BJ (cell line): ENCODE measurements around the gene ZDHHC5. TPM values are rescaled to one million over a fixed set of nuclear protein-coding genes. Genes with fewer than 3 reads are reported as not detected.
"Not testable (repeated sequence)": the region's sequence is repeated elsewhere in the genome, so short reads cannot be mapped to it uniquely, and the experiment has no call there.

Experiments
- CTCF ChIA-PET: fragments of 350-600 bp; formaldehyde crosslinking; extraction: SDS; loops from one replicate; lab custom pipeline; 2021; ENCODE audit warnings: antibody characterized with exemption, inconsistent platforms; lab: Yijun Ruan, JAX
- POLR2A ChIA-PET: fragments of 300-600 bp; sonication (Branson Sonifier 250); formaldehyde crosslinking; extraction: SDS; loops from one replicate; lab custom pipeline; 2021; ENCODE audit warnings: antibody characterized with exemption; lab: Charles Lee
- DNase-seq: peaks from one replicate; pipeline ENCODE4 v3.0.0-alpha.2; 2011; ENCODE audit warnings: low read depth
- H3K27me3 ChIP-seq: 2 replicates; pipeline ENCODE4 v1.6.0; 2011; ENCODE audit warnings: low read length; ENCODE audit not compliant: control insufficient read depth, insufficient read depth
- H3K36me3 ChIP-seq: 2 replicates; pipeline ENCODE4 v1.5.1; 2011; ENCODE audit warnings: low read length; ENCODE audit not compliant: control insufficient read depth, insufficient read depth
- H3K4me3 ChIP-seq: 2 replicates; pipeline ENCODE4 v1.5.1; 2011; ENCODE audit warnings: low read depth, mild to moderate bottlenecking, control low read depth, low read length
- polyA plus RNA-seq: library from polyadenylated mRNA; depleted of rRNA; stranded (reverse); fragments of >200 nt; gene quantifications from 2 replicates; pipeline ENCODE4 v1.2.3, GENCODE V29; 2011
- TF ChIP-seq, protein P1 (sequence below): IDR thresholded peaks from 2 replicates; pipeline ENCODE4 v1.5.1; 2011; ENCODE audit warnings: low read depth, mild to moderate bottlenecking, control low read depth, inconsistent platforms, low read length, moderate library complexity; ENCODE audit not compliant: insufficient read depth

ZDHHC5 gene
- polyA plus RNA-seq, 1 experiment = 76.7 TPM

GRCh38 chr11:57709802-57710367 is 42.0 kb downstream of the ZDHHC5 start:
- H3K36me3 ChIP-seq = peaks cover under 1% of the 10 kb centered on the region
- POLR2A ChIA-PET = no interaction called here
- TF ChIP-seq, protein P1, sequence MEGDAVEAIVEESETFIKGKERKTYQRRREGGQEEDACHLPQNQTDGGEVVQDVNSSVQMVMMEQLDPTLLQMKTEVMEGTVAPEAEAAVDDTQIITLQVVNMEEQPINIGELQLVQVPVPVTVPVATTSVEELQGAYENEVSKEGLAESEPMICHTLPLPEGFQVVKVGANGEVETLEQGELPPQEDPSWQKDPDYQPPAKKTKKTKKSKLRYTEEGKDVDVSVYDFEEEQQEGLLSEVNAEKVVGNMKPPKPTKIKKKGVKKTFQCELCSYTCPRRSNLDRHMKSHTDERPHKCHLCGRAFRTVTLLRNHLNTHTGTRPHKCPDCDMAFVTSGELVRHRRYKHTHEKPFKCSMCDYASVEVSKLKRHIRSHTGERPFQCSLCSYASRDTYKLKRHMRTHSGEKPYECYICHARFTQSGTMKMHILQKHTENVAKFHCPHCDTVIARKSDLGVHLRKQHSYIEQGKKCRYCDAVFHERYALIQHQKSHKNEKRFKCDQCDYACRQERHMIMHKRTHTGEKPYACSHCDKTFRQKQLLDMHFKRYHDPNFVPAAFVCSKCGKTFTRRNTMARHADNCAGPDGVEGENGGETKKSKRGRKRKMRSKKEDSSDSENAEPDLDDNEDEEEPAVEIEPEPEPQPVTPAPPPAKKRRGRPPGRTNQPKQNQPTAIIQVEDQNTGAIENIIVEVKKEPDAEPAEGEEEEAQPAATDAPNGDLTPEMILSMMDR = no peak
- CTCF ChIA-PET = interaction anchor here (0.6 to 1.1 kb wide), 4 partner anchors 50 to 217 kb away, joined by 3 to 5 read pairs (median 3); no protein-coding TSS in a partner anchor
- H3K27me3 ChIP-seq = no peaks in the 10 kb centered on the region
- DNase-seq = no peak
- no peak overlapping the region for H3K4me3 ChIP-seq

DNA sequence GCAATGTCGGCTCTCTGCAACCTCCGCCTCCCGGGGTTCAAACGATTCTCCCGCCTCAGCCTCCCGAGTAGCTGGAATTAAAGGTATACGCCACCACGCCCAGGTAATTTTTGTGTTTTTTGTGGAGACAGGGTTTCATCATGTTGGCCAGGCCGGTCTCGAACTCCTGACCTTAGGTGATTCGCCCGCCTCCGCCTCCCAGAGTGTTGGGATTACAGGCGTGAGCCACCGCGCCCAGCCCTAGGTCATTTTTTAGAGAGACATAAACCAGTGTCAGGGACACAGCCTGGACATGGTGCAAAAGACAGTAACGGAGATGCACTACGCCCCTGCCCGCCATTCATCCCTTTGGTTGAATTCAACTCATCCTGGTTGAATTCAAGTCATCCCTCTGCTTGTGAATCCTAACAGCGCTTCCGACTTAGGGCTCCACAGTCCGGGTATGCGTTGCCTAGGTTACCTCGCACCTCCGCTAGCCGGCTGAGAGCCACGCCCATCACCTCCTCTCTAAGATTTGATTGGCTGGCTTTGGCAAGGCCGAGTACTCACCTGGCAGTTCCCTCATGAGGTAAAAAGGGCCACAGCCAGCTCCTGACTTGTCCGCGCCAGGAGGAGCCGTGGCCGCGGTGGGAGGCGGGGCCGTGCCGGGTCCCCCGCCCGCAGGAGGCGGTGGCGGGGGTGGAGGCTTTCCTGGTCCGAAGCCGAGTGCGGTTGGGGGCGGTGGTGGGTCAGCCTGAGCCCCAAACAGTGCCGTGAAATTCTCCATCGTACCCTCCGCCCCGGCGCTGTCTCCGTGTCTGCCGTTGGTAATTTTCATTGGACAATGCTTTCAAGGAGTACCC is 43.7 kb downstream of the ZDHHC5 start, which contains the start of gene MED19:
Gene MED19 (minus strand): TSS at position 802 of the 842 bp plus-strand sequence. CDS start 36 bp downstream, at position 766.
- ChIA-PET POLR2A (interaction anchor here (0.5 to 1.0 kb wide), 4 partner anchors 29 to 401 kb away, joined by 3 to 6 read pairs (median 4); partner anchors contain the start of gene SELENOH), CTCF (interaction anchor here (1.1 kb wide), 1 partner anchor 89 kb away, joined by 6 read pairs; no protein-coding TSS in a partner anchor)
- H3K36me3 ChIP-seq = no peaks in the 10 kb centered on the region; the same call in 1 of the 2 replicates
- peak; percentile 19 for DNase-seq
- TF ChIP-seq, protein P1 = no peak
- H3K4me3 ChIP-seq = peak within 1 kb of the TSS; percentile 92
- no peaks in the 10 kb centered on the region for H3K27me3 ChIP-seq

GRCh38 chr11:57712256-57713150 is 44.6 kb downstream of the ZDHHC5 start, which contains the start of gene TMX2:
Gene TMX2, plus strand, starts transcription at chr11:57712593. Its CDS starts 26 bp downstream, at chr11:57712619.
- Histone ChIP-seq H3K4me3 (peak within 1 kb of the TSS; percentile 92), H3K36me3 (no peaks in the 10 kb centered on the region; the same call in 1 of the 2 replicates), H3K27me3 (no peaks in the 10 kb centered on the region)
- CTCF ChIA-PET = interaction anchor here (1.1 kb wide), 1 partner anchor 88 kb away, joined by 6 read pairs; no protein-coding TSS in a partner anchor
- POLR2A ChIA-PET = interaction anchor here (0.5 to 1.0 kb wide), 3 partner anchors 29 to 402 kb away, joined by 3 to 6 read pairs (median 4); partner anchors contain the start of gene SELENOH
- TF ChIP-seq, protein P1 = no peak
- peak; percentile 100 for DNase-seq

GRCh38 chr11:57713835-57714234 is 45.9 kb downstream of the ZDHHC5 start:
- POLR2A ChIA-PET = no interaction called here
- TF ChIP-seq, protein P1 = no peak
- Histone ChIP-seq H3K27me3 (no peaks in the 10 kb centered on the region), H3K36me3 (no peaks in the 10 kb centered on the region; the same call in 1 of the 2 replicates), H3K4me3 (no peak overlapping the region)
- CTCF ChIA-PET = interaction anchor here (0.6 to 2.0 kb wide), 2 partner anchors 77 to 187 kb away, joined by 3 to 5 read pairs; no protein-coding TSS in a partner anchor
- no peak for DNase-seq

DNA sequence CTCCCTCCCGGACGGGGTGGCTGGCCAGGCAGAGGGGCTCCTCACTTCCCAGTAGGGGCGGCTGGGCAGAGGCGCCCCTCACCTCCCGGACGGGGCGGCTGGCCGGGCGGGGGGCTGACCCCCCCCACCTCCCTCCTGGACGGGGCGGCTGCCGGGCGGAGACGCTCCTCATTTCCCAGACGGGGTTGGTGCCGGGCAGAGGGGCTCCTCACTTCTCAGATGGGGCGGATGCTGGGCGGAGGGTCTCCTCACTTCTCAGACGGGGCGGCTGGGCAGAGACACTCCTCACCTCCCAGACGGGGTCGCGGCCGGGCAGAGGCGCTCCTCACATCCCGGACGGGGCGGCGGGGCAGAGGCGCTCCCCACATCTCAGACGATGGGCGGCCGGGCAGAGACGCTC is 48.8 kb downstream of the ZDHHC5 start:
- H3K36me3 ChIP-seq, POLR2A ChIA-PET, H3K4me3 ChIP-seq, CTCF ChIA-PET, H3K27me3 ChIP-seq, DNase-seq: not testable (repeated sequence)
